Tibial nerve (tissue), 4 donors: ENCODE measurements around the gene FSCB. TPM values are rescaled to one million over a fixed set of nuclear protein-coding genes. Genes with fewer than 3 reads are reported as not detected.

Experiments
- DNase-seq, 2 donors: peaks; one replicate each; pipeline ENCODE4 v3.0.0-alpha.2; 2019; ENCODE audit warnings: low spot score in 2 of 2
- H3K27ac ChIP-seq, 4 donors: fragments of 200-600 bp; sonication (generic) in 3 of 4; one replicate each; pipeline ENCODE4 v1.5.1; 2017 to 2019; ENCODE audit warnings: mild to moderate bottlenecking in 1 of 4
- H3K27me3 ChIP-seq, 2 donors: fragments of 200-600 bp; sonication (generic) in 1 of 2; one replicate each; pipeline versions ENCODE4 v1.5.1 to v1.6.0; 2017 to 2019
- H3K36me3 ChIP-seq, 3 donors: fragments of 200-600 bp; sonication (generic); one replicate each; pipeline ENCODE4 v1.5.1; 2018 to 2019
- H3K4me1 ChIP-seq, 4 donors: fragments of 200-600 bp; sonication (generic) in 3 of 4; one replicate each; pipeline ENCODE4 v1.5.1; 2017 to 2019
- H3K4me3 ChIP-seq, 4 donors: fragments of 200-600 bp; sonication (generic) in 3 of 4; one replicate each; pipeline ENCODE4 v1.5.1; 2017 to 2019; ENCODE audit warnings: mild to moderate bottlenecking in 1 of 4, moderate library complexity in 1 of 4
- H3K9me3 ChIP-seq, 4 donors: fragments of 200-600 bp; sonication (generic) in 3 of 4; one replicate each; pipeline ENCODE4 v1.5.1; 2017 to 2019
- EP300 ChIP-seq, 2 donors: sonication (generic); formaldehyde crosslinking; IDR thresholded peaks; one replicate each; pipeline ENCODE4 v1.6.1; 2017; ENCODE audit warnings: antibody characterized with exemption in 2 of 2, mild to moderate bottlenecking in 1 of 2
- POLR2A ChIP-seq, 2 donors: fragments of 450-650 bp; IDR thresholded peaks; one replicate each; pipeline ENCODE4 v1.6.1; 2017; ENCODE audit warnings: antibody characterized with exemption in 2 of 2, mild to moderate bottlenecking in 2 of 2, moderate library complexity in 2 of 2
- WGBS, 2 donors: methylation state at CpG; one replicate each; pipeline ENCODE4 v1.1.5; 2018; 5-methylcytosine and 5-hydroxymethylcytosine counted together
- total RNA-seq, 4 donors: library from RNA; depleted of rRNA; stranded (reverse); fragments of >200 nt; gene quantifications; one replicate each; pipeline ENCODE4 v1.1.0, GENCODE V29; 2016
- TF ChIP-seq, protein P1 (sequence below), 5 experiments: fragments of 200-600 bp in 3 of 5; fragments of 450-650 bp in 2 of 5; sonication (generic) in 3 of 5; IDR thresholded peaks; one replicate each; pipeline ENCODE4 v1.5.1; 2016 to 2019; ENCODE audit warnings: antibody characterized with exemption in 5 of 5, mild to moderate bottlenecking in 3 of 5, moderate library complexity in 2 of 5

Gene FSCB
- total RNA-seq, 4 donors from 2014 or later, result 0.30 to 2.2 (median 0.54) TPM

GRCh38 chr14:44462381-44462780, 44.7 kb downstream of the FSCB start:
- no peak for DNase-seq
- 56 to 75% methylated on average over 1 of the region's 1 CpG for WGBS, 2 donors
- Histone ChIP-seq H3K27me3 (no peaks in the 10 kb centered on the region), H3K9me3 (peaks cover 0 to 6% (median 0%) of the 10 kb centered on the region in 4 donors), H3K27ac (no peak overlapping the region), H3K4me3 (no peak overlapping the region), H3K36me3 (no peaks in the 10 kb centered on the region), H3K4me1 (no peaks in the 10 kb centered on the region)
- no peak for TF ChIP-seq POLR2A (IDR thresholded peaks at IDR 0.05)
- TF ChIP-seq, protein P1, sequence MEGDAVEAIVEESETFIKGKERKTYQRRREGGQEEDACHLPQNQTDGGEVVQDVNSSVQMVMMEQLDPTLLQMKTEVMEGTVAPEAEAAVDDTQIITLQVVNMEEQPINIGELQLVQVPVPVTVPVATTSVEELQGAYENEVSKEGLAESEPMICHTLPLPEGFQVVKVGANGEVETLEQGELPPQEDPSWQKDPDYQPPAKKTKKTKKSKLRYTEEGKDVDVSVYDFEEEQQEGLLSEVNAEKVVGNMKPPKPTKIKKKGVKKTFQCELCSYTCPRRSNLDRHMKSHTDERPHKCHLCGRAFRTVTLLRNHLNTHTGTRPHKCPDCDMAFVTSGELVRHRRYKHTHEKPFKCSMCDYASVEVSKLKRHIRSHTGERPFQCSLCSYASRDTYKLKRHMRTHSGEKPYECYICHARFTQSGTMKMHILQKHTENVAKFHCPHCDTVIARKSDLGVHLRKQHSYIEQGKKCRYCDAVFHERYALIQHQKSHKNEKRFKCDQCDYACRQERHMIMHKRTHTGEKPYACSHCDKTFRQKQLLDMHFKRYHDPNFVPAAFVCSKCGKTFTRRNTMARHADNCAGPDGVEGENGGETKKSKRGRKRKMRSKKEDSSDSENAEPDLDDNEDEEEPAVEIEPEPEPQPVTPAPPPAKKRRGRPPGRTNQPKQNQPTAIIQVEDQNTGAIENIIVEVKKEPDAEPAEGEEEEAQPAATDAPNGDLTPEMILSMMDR (IDR thresholded peaks at IDR 0.05), result no peak
- no peak for TF ChIP-seq EP300 (IDR thresholded peaks at IDR 0.05)

- no peaks in the 10 kb centered on the region for H3K27me3 ChIP-seq
- no peak for TF ChIP-seq POLR2A (IDR thresholded peaks at IDR 0.05)
- TF ChIP-seq EP300 (IDR thresholded peaks at IDR 0.05), result no peak
- TF ChIP-seq, protein P1 (IDR thresholded peaks at IDR 0.05), result no peak
- H3K4me1 ChIP-seq, result no peaks in the 10 kb centered on the region
- no peaks in the 10 kb centered on the region for H3K36me3 ChIP-seq
- no peak overlapping the region for H3K27ac ChIP-seq
- DNase-seq, result no peak
- WGBS, 2 donors, result 50% methylated on average over 2 of the region's 2 CpGs
- H3K9me3 ChIP-seq, result peaks cover 0 to 12% (median 0%) of the 10 kb centered on the region in 4 donors
- H3K4me3 ChIP-seq, result no peak overlapping the region
These were observed 45.3 kb downstream of the FSCB start for GRCh38 chr14:44461811-44462210.
